ENCODE measurements around the gene CMTM8.
A peak's percentile ranks its signal among the peaks of the same experiment; 100 is the strongest.

Gene CMTM8

GRCh38 chr3:32243519-32243918 lies 5.0 kb downstream of the CMTM8 start:
- no peak for DNase-seq
- H3K9me3 Mint-ChIP-seq = no peaks in the 10 kb centered on the region
- peaks cover 2% of the 10 kb centered on the region for H3K36me3 Mint-ChIP-seq (ENCODE audit: low read depth)
- H3K27ac Mint-ChIP-seq = no peak overlapping the region
- H3K4me3 Mint-ChIP-seq = no peak overlapping the region
- H3K4me1 Mint-ChIP-seq (ENCODE audit: low read depth) = peaks cover 50% of the 10 kb centered on the region
- H3K27me3 Mint-ChIP-seq = no peaks in the 10 kb centered on the region

- peaks cover 6% of the 10 kb centered on the region for H3K36me3 Mint-ChIP-seq (ENCODE audit: low read depth)
- H3K27me3 Mint-ChIP-seq = no peaks in the 10 kb centered on the region
- H3K4me3 Mint-ChIP-seq = no peak overlapping the region
- H3K9me3 Mint-ChIP-seq = no peaks in the 10 kb centered on the region
- peaks cover 50% of the 10 kb centered on the region for H3K4me1 Mint-ChIP-seq (ENCODE audit: low read depth)
- peak overlapping the region; percentile 48 for H3K27ac Mint-ChIP-seq
- no peak for DNase-seq
Observed at GRCh38 chr3:32245200-32245599, 6.7 kb downstream of the CMTM8 start.

GRCh38 chr3:32246079-32246675 lies 7.7 kb downstream of the CMTM8 start:
- Mint-ChIP-seq H3K4me1 (ENCODE audit: low read depth) (peaks cover 46% of the 10 kb centered on the region), H3K9me3 (no peaks in the 10 kb centered on the region), H3K4me3 (no peak overlapping the region), H3K27ac (no peak overlapping the region), H3K27me3 (no peaks in the 10 kb centered on the region), H3K36me3 (ENCODE audit: low read depth) (peaks cover 6% of the 10 kb centered on the region)
- no peak for DNase-seq

GRCh38 chr3:32249184-32249782 lies 10.8 kb downstream of the CMTM8 start:
- Mint-ChIP-seq H3K9me3 (peaks cover 2% of the 10 kb centered on the region), H3K27ac (no peak overlapping the region), H3K4me1 (ENCODE audit: low read depth) (peaks cover 36% of the 10 kb centered on the region), H3K4me3 (no peak overlapping the region), H3K36me3 (ENCODE audit: low read depth) (peaks cover 14% of the 10 kb centered on the region), H3K27me3 (no peaks in the 10 kb centered on the region)
- DNase-seq = no peak

- Mint-ChIP-seq H3K27me3 (no peaks in the 10 kb centered on the region), H3K36me3 (ENCODE audit: low read depth) (peaks cover 21% of the 10 kb centered on the region), H3K4me3 (no peak overlapping the region), H3K9me3 (peaks cover 7% of the 10 kb centered on the region), H3K4me1 (ENCODE audit: low read depth) (peaks cover 24% of the 10 kb centered on the region), H3K27ac (no peak overlapping the region)
- DNase-seq = no peak
Observed at GRCh38 chr3:32254268-32254667, 15.8 kb downstream of the CMTM8 start.

- peaks cover 17% of the 10 kb centered on the region for H3K36me3 Mint-ChIP-seq (ENCODE audit: low read depth)
- DNase-seq = no peak
- H3K27ac Mint-ChIP-seq = no peak overlapping the region
- H3K4me1 Mint-ChIP-seq (ENCODE audit: low read depth) = peaks cover 14% of the 10 kb centered on the region
- no peak overlapping the region for H3K4me3 Mint-ChIP-seq
- H3K27me3 Mint-ChIP-seq = no peaks in the 10 kb centered on the region
- peaks cover 7% of the 10 kb centered on the region for H3K9me3 Mint-ChIP-seq
Observed at GRCh38 chr3:32255345-32255744, 16.9 kb downstream of the CMTM8 start.

GRCh38 chr3:32256206-32256605 lies 17.7 kb downstream of the CMTM8 start:
- peaks cover 17% of the 10 kb centered on the region for H3K36me3 Mint-ChIP-seq (ENCODE audit: low read depth)
- no peak for DNase-seq
- peaks cover 14% of the 10 kb centered on the region for H3K4me1 Mint-ChIP-seq (ENCODE audit: low read depth)
- no peak overlapping the region for H3K4me3 Mint-ChIP-seq
- no peaks in the 10 kb centered on the region for H3K27me3 Mint-ChIP-seq
- peaks cover 7% of the 10 kb centered on the region for H3K9me3 Mint-ChIP-seq
- no peak overlapping the region for H3K27ac Mint-ChIP-seq

GRCh38 chr3:32257042-32257441 lies 18.6 kb downstream of the CMTM8 start:
- Mint-ChIP-seq H3K27ac (no peak overlapping the region), H3K9me3 (peaks cover 7% of the 10 kb centered on the region), H3K27me3 (no peaks in the 10 kb centered on the region), H3K36me3 (ENCODE audit: low read depth) (peaks cover 17% of the 10 kb centered on the region), H3K4me3 (no peak overlapping the region), H3K4me1 (ENCODE audit: low read depth) (peaks cover 14% of the 10 kb centered on the region)
- DNase-seq = no peak

- no peak overlapping the region for H3K4me3 Mint-ChIP-seq
- H3K27ac Mint-ChIP-seq = no peak overlapping the region
- H3K4me1 Mint-ChIP-seq (ENCODE audit: low read depth) = peaks cover 14% of the 10 kb centered on the region
- H3K9me3 Mint-ChIP-seq = peaks cover 7% of the 10 kb centered on the region
- H3K36me3 Mint-ChIP-seq (ENCODE audit: low read depth) = peaks cover 17% of the 10 kb centered on the region
- no peak for DNase-seq
- no peaks in the 10 kb centered on the region for H3K27me3 Mint-ChIP-seq
Observed at GRCh38 chr3:32257641-32258438, 19.4 kb downstream of the CMTM8 start.

GRCh38 chr3:32258869-32259268 lies 20.4 kb downstream of the CMTM8 start:
- H3K27ac Mint-ChIP-seq = no peak overlapping the region
- H3K4me1 Mint-ChIP-seq (ENCODE audit: low read depth) = peaks cover 14% of the 10 kb centered on the region
- H3K36me3 Mint-ChIP-seq (ENCODE audit: low read depth) = peaks cover 14% of the 10 kb centered on the region
- H3K27me3 Mint-ChIP-seq = no peaks in the 10 kb centered on the region
- DNase-seq = no peak
- H3K4me3 Mint-ChIP-seq = no peak overlapping the region
- peaks cover 4% of the 10 kb centered on the region for H3K9me3 Mint-ChIP-seq

- Mint-ChIP-seq H3K27me3 (no peaks in the 10 kb centered on the region), H3K9me3 (no peaks in the 10 kb centered on the region), H3K4me3 (no peak overlapping the region), H3K4me1 (ENCODE audit: low read depth) (peaks cover 12% of the 10 kb centered on the region), H3K27ac (no peak overlapping the region), H3K36me3 (ENCODE audit: low read depth) (peaks cover 3% of the 10 kb centered on the region)
- no peak for DNase-seq
Observed at GRCh38 chr3:32261545-32261944, 23.1 kb downstream of the CMTM8 start.

GRCh38 chr3:32262201-32262600 lies 23.7 kb downstream of the CMTM8 start:
- peaks cover 3% of the 10 kb centered on the region for H3K36me3 Mint-ChIP-seq (ENCODE audit: low read depth)
- H3K27me3 Mint-ChIP-seq = no peaks in the 10 kb centered on the region
- peaks cover 10% of the 10 kb centered on the region for H3K4me1 Mint-ChIP-seq (ENCODE audit: low read depth)
- DNase-seq = no peak
- H3K9me3 Mint-ChIP-seq = no peaks in the 10 kb centered on the region
- no peak overlapping the region for H3K4me3 Mint-ChIP-seq
- no peak overlapping the region for H3K27ac Mint-ChIP-seq

GRCh38 chr3:32274306-32274705 lies 35.8 kb downstream of the CMTM8 start:
- DNase-seq = no peak
- Mint-ChIP-seq H3K4me1 (ENCODE audit: low read depth) (peaks cover 4% of the 10 kb centered on the region), H3K36me3 (ENCODE audit: low read depth) (no peaks in the 10 kb centered on the region), H3K27me3 (no peaks in the 10 kb centered on the region), H3K4me3 (no peak overlapping the region), H3K27ac (no peak overlapping the region), H3K9me3 (no peaks in the 10 kb centered on the region)

GRCh38 chr3:32275506-32275905 lies 37.0 kb downstream of the CMTM8 start:
- no peak overlapping the region for H3K4me3 Mint-ChIP-seq
- H3K4me1 Mint-ChIP-seq (ENCODE audit: low read depth) = peaks cover 4% of the 10 kb centered on the region
- H3K27ac Mint-ChIP-seq = no peak overlapping the region
- H3K9me3 Mint-ChIP-seq = no peaks in the 10 kb centered on the region
- H3K36me3 Mint-ChIP-seq (ENCODE audit: low read depth) = no peaks in the 10 kb centered on the region
- no peaks in the 10 kb centered on the region for H3K27me3 Mint-ChIP-seq
- DNase-seq = no peak

- Mint-ChIP-seq H3K27ac (no peak overlapping the region), H3K9me3 (no peaks in the 10 kb centered on the region)
Observed at GRCh38 chr3:32276279-32276841, 37.9 kb downstream of the CMTM8 start.

More at GRCh38 chr3:32276279-32276841, 37.9 kb downstream of the CMTM8 start:
- peaks cover 4% of the 10 kb centered on the region for H3K4me1 Mint-ChIP-seq (ENCODE audit: low read depth)
- H3K27me3 Mint-ChIP-seq = no peaks in the 10 kb centered on the region
- H3K36me3 Mint-ChIP-seq (ENCODE audit: low read depth) = no peaks in the 10 kb centered on the region
- no peak overlapping the region for H3K4me3 Mint-ChIP-seq
- no peak for DNase-seq

Data from activated T-cell treated with anti-CD3 and anti-CD28 coated beads, Interleukin-2, amount 50 U/mL, for 24 hours (primary cell).